Astrocyte of the spinal cord (primary cell): Measurements from ENCODE around the gene KCNIP4.

Experiments
- DNase-seq: peaks from one replicate; pipeline ENCODE4 v3.0.0; 2011; ENCODE audit warnings: low read depth, low spot score
- H3K4me3 ChIP-seq: 2 replicates; pipeline ENCODE4 v1.5.1; 2011; ENCODE audit warnings: low read depth, mild to moderate bottlenecking, low read length, moderate library complexity
- CTCF ChIP-seq: IDR thresholded peaks from 2 replicates; pipeline ENCODE4 v1.5.1; 2012; ENCODE audit warnings: low read depth, mild to moderate bottlenecking, low read length, inconsistent platforms
- in situ Hi-C: cut with HindIII; loops from 2 replicates; pipeline ENCODE4 v1.10.0; 2017; ENCODE audit warnings: low sequenced_read_pairs

Gene KCNIP4

DNA sequence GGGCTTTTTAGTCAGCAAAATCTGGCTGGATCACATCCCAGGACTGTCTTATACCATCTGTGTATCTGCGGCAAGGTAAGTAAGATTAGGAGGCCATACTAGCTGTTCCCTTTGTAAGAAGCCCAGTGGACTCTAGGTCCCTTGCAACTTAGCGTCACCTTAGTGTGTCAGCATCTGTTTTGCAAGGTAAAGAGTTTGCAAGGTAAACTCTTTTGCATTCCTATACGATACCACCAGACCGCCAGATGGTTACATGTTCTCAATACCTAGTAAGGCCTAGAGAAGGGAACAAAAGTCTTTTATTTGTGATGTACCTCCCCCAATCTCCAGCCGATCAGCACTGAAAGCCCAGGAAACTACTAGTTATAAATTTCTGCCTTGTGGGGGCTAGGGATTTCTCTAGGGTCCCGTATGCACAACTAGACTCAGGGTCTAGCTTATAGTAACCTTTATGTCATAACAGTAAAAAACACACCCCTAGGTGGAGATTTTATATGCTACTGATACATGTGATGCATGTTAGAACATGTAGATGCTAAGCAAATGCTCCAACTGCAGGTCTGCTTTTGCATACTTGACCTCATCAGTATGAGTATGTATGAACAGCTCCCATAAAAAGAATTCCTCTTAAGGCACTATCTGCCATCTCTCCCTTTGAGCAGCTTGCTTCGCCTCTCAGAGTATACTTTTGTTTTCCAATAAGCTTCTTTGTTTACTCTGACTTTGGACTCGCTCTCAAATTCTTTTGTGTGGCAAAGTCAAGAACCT, 78.4 kb downstream of the KCNIP4 start:
- no peak for TF ChIP-seq CTCF
- DNase-seq, result no peak
- no peak overlapping the region for H3K4me3 ChIP-seq
- in situ Hi-C loops, result no loop called here

DNA sequence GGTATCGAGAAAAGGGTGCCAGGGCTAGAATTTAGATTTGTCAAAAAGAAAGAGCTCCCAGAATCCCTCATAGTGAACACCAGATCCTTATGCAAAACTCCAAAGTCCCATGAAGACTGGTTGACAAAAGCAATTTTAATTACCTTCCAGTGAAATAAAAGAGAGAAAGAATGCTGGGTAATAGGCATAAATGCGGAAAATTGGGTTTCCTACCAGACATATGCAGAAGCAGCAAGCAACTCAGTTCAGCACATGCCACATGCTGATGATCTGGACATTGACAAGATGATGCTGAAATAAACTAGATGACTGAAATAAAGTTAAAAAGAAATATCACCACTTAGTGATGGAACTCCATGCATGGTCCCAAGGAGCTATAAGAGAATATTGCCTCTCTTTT, 83.9 kb downstream of the KCNIP4 start:
- no peak overlapping the region for H3K4me3 ChIP-seq
- in situ Hi-C loops, result no loop called here
- no peak for DNase-seq
- no peak for TF ChIP-seq CTCF

DNA sequence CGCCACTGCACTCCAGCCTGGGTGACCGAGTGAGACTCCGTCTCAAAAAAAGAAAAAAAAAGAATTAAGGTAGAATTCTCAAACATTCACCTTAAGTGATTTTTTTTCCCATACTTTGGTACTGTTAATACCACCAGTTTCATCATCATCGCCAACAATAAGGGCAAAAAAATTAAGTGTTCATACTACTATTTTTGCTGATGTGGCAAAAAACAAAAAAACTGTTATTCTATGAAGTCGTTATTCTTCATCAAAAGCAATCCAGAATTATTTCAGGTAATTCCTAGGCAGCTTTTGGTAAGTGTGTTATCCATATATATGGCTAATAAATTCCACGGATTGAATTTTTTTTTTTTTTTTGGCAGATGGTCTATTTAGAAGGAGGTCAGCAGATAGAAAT, 85.7 kb downstream of the KCNIP4 start:
- no peak for DNase-seq
- H3K4me3 ChIP-seq, result no peak overlapping the region
- TF ChIP-seq CTCF, result no peak
- in situ Hi-C loops, result no loop called here

- peak; percentile 31 for DNase-seq
- TF ChIP-seq CTCF, result no peak
- in situ Hi-C loops, result no loop called here
- no peak overlapping the region for H3K4me3 ChIP-seq
Observed at GRCh38 chr4:21858971-21859370, 89.6 kb downstream of the KCNIP4 start.

DNA sequence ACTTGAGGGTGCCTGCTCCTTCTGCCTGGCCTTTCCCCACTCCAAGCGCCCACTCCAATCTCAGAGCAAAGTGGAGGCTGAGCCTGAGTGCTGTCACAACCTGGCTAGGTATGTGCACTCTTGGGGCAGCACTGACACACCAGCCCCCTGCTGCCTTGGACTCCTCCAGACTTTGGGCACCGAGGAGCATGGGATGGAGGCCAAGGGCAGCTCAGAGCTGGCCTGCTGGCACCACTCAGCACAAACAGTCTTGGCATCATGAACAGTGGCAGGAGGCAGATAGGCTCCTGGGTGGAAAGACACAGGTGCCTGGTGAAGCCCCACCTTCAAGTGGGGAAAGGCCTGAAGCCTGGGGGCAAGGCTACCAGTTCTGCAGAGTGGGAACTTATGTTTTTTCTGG, 91.8 kb downstream of the KCNIP4 start:
- in situ Hi-C loops, result no loop called here
- no peak for TF ChIP-seq CTCF
- DNase-seq, result no peak
- no peak overlapping the region for H3K4me3 ChIP-seq

DNA sequence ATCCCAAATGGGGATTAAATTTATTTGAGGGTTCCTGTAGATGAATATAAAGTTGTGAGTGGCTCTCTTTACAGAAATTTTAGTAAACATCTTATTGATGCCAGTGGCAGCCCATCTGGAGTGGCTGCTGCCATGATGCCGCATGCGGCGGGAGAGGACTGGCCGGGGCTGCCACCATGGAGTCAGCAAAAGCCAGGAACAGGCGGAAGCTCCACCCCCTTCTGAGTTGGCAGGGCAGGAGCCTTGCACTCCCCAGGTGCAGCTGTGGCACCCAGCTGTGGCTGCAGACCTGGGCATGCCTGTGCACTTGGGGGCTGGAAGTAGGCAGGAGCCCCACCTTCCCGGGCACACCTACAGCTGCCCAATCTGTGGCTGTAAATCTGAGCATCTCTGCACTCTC, 92.3 kb downstream of the KCNIP4 start:
- no peak overlapping the region for H3K4me3 ChIP-seq
- TF ChIP-seq CTCF, result no peak
- no peak for DNase-seq
- in situ Hi-C loops, result no loop called here
